B cell (primary cell): ENCODE data around the gene PAK6. TPM values are rescaled to one million over a fixed set of nuclear protein-coding genes. Genes with fewer than 3 reads are reported as not detected.

Experiments used
- ATAC-seq: fragments of 200-7000 bp; cut with Tn5 transposase; one replicate; pipeline ENCODE4 v1.10.0; 2021; ENCODE audit warnings: low read depth, mild to moderate bottlenecking, moderate number of reproducible peaks, moderate library complexity
- CTCF ChIA-PET: fragments of 350-600 bp; sonication (Branson Sonifier 250); formaldehyde crosslinking; loops from one replicate; lab custom pipeline; 2021; ENCODE audit warnings: antibody characterized with exemption, inconsistent platforms; lab: Charles Lee
- POLR2A ChIA-PET: fragments of 350-600 bp; sonication (Branson Sonifier 250); formaldehyde crosslinking; loops from one replicate; lab custom pipeline; 2021; ENCODE audit warnings: antibody characterized with exemption; lab: Charles Lee
- DNase-seq: peaks from one replicate; pipeline ENCODE4 v3.0.0; 2013
- H2AFZ ChIP-seq: 2 replicates; pipeline ENCODE4 v1.6.1; 2012; ENCODE audit warnings: mild to moderate bottlenecking, low read depth, low read length; ENCODE audit not compliant: insufficient read depth, poor library complexity, severe bottlenecking
- H3K27ac ChIP-seq, 2 donors: 1 replicate in 1 of 2; 2 replicates in 1 of 2; pipeline ENCODE4 v1.5.1; 2012 to 2013; ENCODE audit warnings: low read length in 2 of 2, mild to moderate bottlenecking in 2 of 2, moderate library complexity in 1 of 2
- H3K27me3 ChIP-seq, 4 experiments: fragments of 200-600 bp in 1 of 4; sonication (generic) in 1 of 4; replicated peaks in 1 of 4; 1 replicate in 2 of 4; 2 replicates in 2 of 4; pipeline versions ENCODE4 v1.6.1 to v1.7.0; 2013 to 2016; ENCODE audit warnings: low read length in 3 of 4, mild to moderate bottlenecking in 2 of 4, mixed read lengths in 1 of 4, moderate library complexity in 1 of 4; ENCODE audit not compliant: insufficient read depth in 4 of 4, control insufficient read depth in 3 of 4; ENCODE audit errors: control extremely low read depth in 1 of 4
- H3K36me3 ChIP-seq, 2 experiments: replicated peaks in 1 of 2; 1 replicate in 1 of 2; 2 replicates in 1 of 2; pipeline versions ENCODE4 v1.6.1 to v1.7.1; 2013; ENCODE audit warnings: low read length in 1 of 2; ENCODE audit not compliant: insufficient read depth in 2 of 2, control insufficient read depth in 1 of 2; ENCODE audit errors: control extremely low read depth in 1 of 2, extremely low read depth in 1 of 2
- H3K4me1 ChIP-seq, 2 donors: fragments of 200-600 bp in 1 of 2; sonication (generic) in 1 of 2; 1 replicate in 1 of 2; 2 replicates in 1 of 2; pipeline versions ENCODE4 v1.5.1 to v1.6.1; 2013 to 2017; ENCODE audit warnings: low read length in 2 of 2; ENCODE audit not compliant: control insufficient read depth in 2 of 2, insufficient read depth in 2 of 2
- H3K4me2 ChIP-seq: replicated peaks from 2 replicates; pipeline ENCODE3; 2012; ENCODE audit warnings: mild to moderate bottlenecking, low read depth, low read length; ENCODE audit not compliant: poor library complexity, severe bottlenecking
- H3K4me3 ChIP-seq, 5 experiments: fragments of 200-600 bp in 1 of 5; sonication (generic) in 1 of 5; 1 replicate in 3 of 5; 2 replicates in 2 of 5; pipeline versions ENCODE4 v1.5.1 to v1.7.0; 2011 to 2016; ENCODE audit warnings: low read length in 4 of 5, mild to moderate bottlenecking in 4 of 5, low read depth in 2 of 5, control low read depth in 1 of 5, moderate library complexity in 1 of 5; ENCODE audit not compliant: insufficient read depth in 1 of 5; ENCODE audit errors: control extremely low read depth in 1 of 5, extremely low read depth in 1 of 5
- H3K79me2 ChIP-seq: fragments of 200-600 bp; sonication (generic); one replicate; pipeline ENCODE4 v1.6.0; 2016; ENCODE audit warnings: low read length; ENCODE audit not compliant: control insufficient read depth, insufficient read depth
- H3K9ac ChIP-seq: fragments of 200-600 bp; sonication (generic); 2 replicates; pipeline ENCODE4 v1.6.1; 2017; ENCODE audit warnings: mild to moderate bottlenecking, low read length, moderate library complexity
- H3K9me3 ChIP-seq, 3 donors: one replicate each; pipeline versions ENCODE4 v1.6.1 to v1.7.1; 2013; ENCODE audit warnings: low read length in 2 of 3; ENCODE audit not compliant: control insufficient read depth in 2 of 3, insufficient read depth in 1 of 3; ENCODE audit errors: control extremely low read depth in 1 of 3
- H4K20me1 ChIP-seq: 2 replicates; pipeline ENCODE4 v1.6.0; 2012; ENCODE audit warnings: mild to moderate bottlenecking, low read length; ENCODE audit not compliant: insufficient read depth, control insufficient read depth, poor library complexity, severe bottlenecking
- H3K27ac Mint-ChIP-seq: one replicate; pipeline ENCODE4 v1.8.0; 2021; ENCODE audit warnings: mixed read lengths
- H3K27me3 Mint-ChIP-seq: one replicate; pipeline ENCODE4 v1.8.0; 2021; ENCODE audit warnings: mixed read lengths
- H3K4me1 Mint-ChIP-seq: one replicate; pipeline ENCODE4 v1.8.0; 2021; ENCODE audit warnings: mixed read lengths
- H3K4me3 Mint-ChIP-seq: one replicate; pipeline ENCODE4 v1.8.0; 2021; ENCODE audit warnings: mixed read lengths
- H3K9me3 Mint-ChIP-seq: one replicate; pipeline ENCODE4 v1.8.0; 2022; ENCODE audit warnings: mixed read lengths; ENCODE audit not compliant: insufficient read depth
- EZH2 ChIP-seq: IDR thresholded peaks from 2 replicates; pipeline ENCODE4 v1.6.1; 2012; ENCODE audit warnings: borderline replicate concordance, low read depth, mild to moderate bottlenecking, moderate library complexity, low read length; ENCODE audit not compliant: insufficient read depth, poor library complexity, severe bottlenecking
- WGBS: methylation state at CpG from one replicate; pipeline ENCODE4 v1.1.5; 2013; ENCODE audit warnings: missing lambda C conversion rate; ENCODE audit not compliant: insufficient coverage; 5-methylcytosine and 5-hydroxymethylcytosine counted together
- intact Hi-C: fragments of 100-400 bp; cut with micrococcal nuclease; formaldehyde crosslinking; loops from one replicate; pipeline ENCODE4 v1.10.0; 2022
- polyA plus RNA-seq: library from polyadenylated mRNA; depleted of rRNA; stranded (reverse); fragments of >200 nt; gene quantifications from 2 replicates; pipeline ENCODE4 v1.2.3, GENCODE V29; 2012
- total RNA-seq, 2 donors: library from RNA; stranded (reverse); fragments of 120-200 nt in 1 of 2; gene quantifications; 1 replicate in 1 of 2; 2 replicates in 1 of 2; pipeline versions ENCODE4 v1.2.3 to v1.2.4, GENCODE V29; 2013 to 2022
- TF ChIP-seq, protein P1 (sequence below): fragments of 200-600 bp; IDR thresholded peaks from one replicate; pipeline ENCODE4 v1.8.0; 2022; ENCODE audit warnings: antibody characterized with exemption, mild to moderate bottlenecking

The PAK6 gene
- total and polyA plus RNA-seq, 2 donors (not counting 1 experiment from before 2014, with no cell fraction given) = 0.45 to 1.2 TPM

DNA sequence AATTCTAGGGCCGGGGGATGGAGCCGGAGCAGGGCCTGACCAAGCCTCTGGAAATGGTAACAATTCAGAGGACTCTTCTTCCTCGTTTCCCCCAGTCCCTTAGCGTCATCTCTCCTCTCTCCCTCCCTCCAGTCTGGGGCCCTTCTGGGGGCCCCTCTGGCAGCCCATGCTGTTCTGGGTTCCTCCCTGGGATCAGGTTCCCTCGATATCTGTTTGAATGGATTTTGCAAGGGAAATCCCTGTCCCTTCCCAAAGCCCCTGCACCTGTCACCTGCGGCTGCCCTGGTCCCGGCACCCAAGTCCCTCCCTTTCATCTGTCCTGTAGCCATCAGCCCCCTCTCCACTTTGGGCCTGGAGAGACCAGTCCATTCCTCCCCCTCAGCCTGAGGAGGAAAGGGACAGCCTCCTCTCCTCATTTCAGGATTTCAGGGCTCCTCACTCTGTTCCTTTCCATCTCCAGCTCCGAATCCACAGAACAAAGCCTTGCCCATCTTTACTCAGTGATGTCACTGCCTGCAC, 70.5 kb downstream of the PAK6 start:
- Histone ChIP-seq H3K27ac (peak overlapping the region; percentile 77 to 96), H3K4me2 (peak overlapping the region; percentile 92), H3K9ac (peak overlapping the region; percentile 92), H3K79me2 (peaks cover 24% of the 10 kb centered on the region), H3K4me1 (peaks cover 25 to 46% of the 10 kb centered on the region in 2 donors), H3K36me3 (peaks cover 0 to 4% of the 10 kb centered on the region in 2 experiments), H3K27me3 (no peaks in the 10 kb centered on the region), H3K9me3 (no peaks in the 10 kb centered on the region), H3K4me3 (peak overlapping the region in 2 of 5 experiments; percentile 82 to 98), H2AFZ (peak overlapping the region; percentile 92), H4K20me1 (no peaks in the 10 kb centered on the region)
- Mint-ChIP-seq H3K4me1 (peaks cover 50% of the 10 kb centered on the region), H3K9me3 (no peaks in the 10 kb centered on the region), H3K27ac (peak overlapping the region; percentile 99), H3K4me3 (peak overlapping the region; percentile 98), H3K27me3 (no peaks in the 10 kb centered on the region)
- ChIA-PET POLR2A (interaction anchor here (0.9 to 2.9 kb wide), 7 partner anchors 14 to 203 kb away, joined by 3 to 14 read pairs (median 6); partner anchors contain the start of genes ANKRD63, BAHD1 and INAFM2), CTCF (interaction anchor here (0.9 to 14.9 kb wide), 19 partner anchors 8 to 625 kb away, joined by 3 to 227 read pairs (median 5); partner anchors contain the start of genes ANKRD63, CCDC9B, INAFM2 and IVD)
- WGBS = 83% methylated on average over 8 of the region's 8 CpGs
- no peak for DNase-seq
- intact Hi-C loops = no loop called here
- TF ChIP-seq, protein P1, sequence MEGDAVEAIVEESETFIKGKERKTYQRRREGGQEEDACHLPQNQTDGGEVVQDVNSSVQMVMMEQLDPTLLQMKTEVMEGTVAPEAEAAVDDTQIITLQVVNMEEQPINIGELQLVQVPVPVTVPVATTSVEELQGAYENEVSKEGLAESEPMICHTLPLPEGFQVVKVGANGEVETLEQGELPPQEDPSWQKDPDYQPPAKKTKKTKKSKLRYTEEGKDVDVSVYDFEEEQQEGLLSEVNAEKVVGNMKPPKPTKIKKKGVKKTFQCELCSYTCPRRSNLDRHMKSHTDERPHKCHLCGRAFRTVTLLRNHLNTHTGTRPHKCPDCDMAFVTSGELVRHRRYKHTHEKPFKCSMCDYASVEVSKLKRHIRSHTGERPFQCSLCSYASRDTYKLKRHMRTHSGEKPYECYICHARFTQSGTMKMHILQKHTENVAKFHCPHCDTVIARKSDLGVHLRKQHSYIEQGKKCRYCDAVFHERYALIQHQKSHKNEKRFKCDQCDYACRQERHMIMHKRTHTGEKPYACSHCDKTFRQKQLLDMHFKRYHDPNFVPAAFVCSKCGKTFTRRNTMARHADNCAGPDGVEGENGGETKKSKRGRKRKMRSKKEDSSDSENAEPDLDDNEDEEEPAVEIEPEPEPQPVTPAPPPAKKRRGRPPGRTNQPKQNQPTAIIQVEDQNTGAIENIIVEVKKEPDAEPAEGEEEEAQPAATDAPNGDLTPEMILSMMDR = no peak
- TF ChIP-seq EZH2 = no peak
- ATAC-seq = no peak
